IMR-90 (cell line): ENCODE results near the gene IRF5. TPM values are rescaled to one million over a fixed set of nuclear protein-coding genes. Genes with fewer than 3 reads are reported as not detected.

Source experiments
- ATAC-seq: fragments of 200-7000 bp; cut with Tn5 transposase; 2 replicates; pipeline ENCODE4 v1.9.1; 2020; ENCODE audit warnings: low read depth, mild to moderate bottlenecking, moderate library complexity
- BruUV-seq: library from RNA; stranded (reverse); fragments of 400-500 nt; replicated peaks from 2 replicates; lab custom pipeline; 2021; lab: Mats Ljungman, UMichigan
- CTCF ChIA-PET: fragments of 300-600 bp; formaldehyde crosslinking; extraction: SDS; loops from one replicate; lab custom pipeline; 2021; ENCODE audit warnings: antibody characterized with exemption; lab: Yijun Ruan, JAX
- POLR2A ChIA-PET: fragments of 300-600 bp; sonication (Branson Sonifier 250); formaldehyde crosslinking; loops from one replicate; lab custom pipeline; 2022; ENCODE audit warnings: antibody characterized with exemption; ENCODE audit not compliant: unreplicated experiment; lab: Charles Lee
- DNase-seq: peaks from one replicate; pipeline ENCODE4 v3.0.0; 2013
- H2AFZ ChIP-seq: replicated peaks from 2 replicates; pipeline ENCODE3; 2013; ENCODE audit warnings: low read length, mild to moderate bottlenecking; ENCODE audit not compliant: poor library complexity
- H2AK5ac ChIP-seq: 2 replicates; pipeline ENCODE4 v1.6.1; 2013; ENCODE audit warnings: low read depth, low read length, inconsistent platforms
- H2AK9ac ChIP-seq: replicated peaks from 2 replicates; pipeline ENCODE3; 2013; ENCODE audit warnings: mild to moderate bottlenecking, low read depth, low read length, moderate library complexity; ENCODE audit not compliant: poor library complexity
- H2BK120ac ChIP-seq: 2 replicates; pipeline ENCODE4 v1.6.1; 2013; ENCODE audit warnings: low read depth, low read length, inconsistent platforms
- H2BK15ac ChIP-seq: 3 replicates; pipeline ENCODE4 v1.6.1; 2013; ENCODE audit warnings: low read depth, low read length, inconsistent platforms
- H2BK20ac ChIP-seq: 2 replicates; pipeline ENCODE4 v1.6.1; 2013; ENCODE audit warnings: low read depth, mild to moderate bottlenecking, inconsistent platforms, low read length, moderate library complexity
- H2BK5ac ChIP-seq: 2 replicates; pipeline ENCODE4 v1.6.1; 2013; ENCODE audit warnings: mild to moderate bottlenecking, low read depth, low read length, inconsistent platforms; ENCODE audit not compliant: poor library complexity, severe bottlenecking
- H3K14ac ChIP-seq: replicated peaks from 2 replicates; pipeline ENCODE4 v1.6.1; 2013; ENCODE audit warnings: low read depth, low read length, inconsistent platforms
- H3K18ac ChIP-seq: 2 replicates; pipeline ENCODE4 v1.6.1; 2013; ENCODE audit warnings: low read depth, low read length, control low read depth
- H3K23ac ChIP-seq: 2 replicates; pipeline ENCODE4 v1.6.1; 2013; ENCODE audit warnings: low read depth, low read length, inconsistent platforms
- H3K27ac ChIP-seq: 2 replicates; pipeline ENCODE4 v1.5.1; 2013; ENCODE audit warnings: mild to moderate bottlenecking, control low read depth, low read length; ENCODE audit not compliant: insufficient read depth
- H3K27me3 ChIP-seq: 2 replicates; pipeline ENCODE4 v1.6.1; 2013; ENCODE audit warnings: low read length; ENCODE audit not compliant: control insufficient read depth, insufficient read depth
- H3K36me3 ChIP-seq: 2 replicates; pipeline ENCODE4 v1.6.1; 2013; ENCODE audit warnings: low read length, mixed read lengths; ENCODE audit not compliant: control insufficient read depth, insufficient read depth
- H3K4ac ChIP-seq: 2 replicates; pipeline ENCODE4 v1.6.1; 2013; ENCODE audit warnings: low read depth, low read length, inconsistent platforms
- H3K4me1 ChIP-seq: 2 replicates; pipeline ENCODE4 v1.6.1; 2013; ENCODE audit warnings: low read length, mixed read lengths; ENCODE audit not compliant: control insufficient read depth, insufficient read depth
- H3K4me2 ChIP-seq: 2 replicates; pipeline ENCODE4 v1.6.1; 2013; ENCODE audit warnings: low read depth, mild to moderate bottlenecking, control low read depth, low read length, moderate library complexity
- H3K4me3 ChIP-seq: 2 replicates; pipeline ENCODE4 v1.5.1; 2013; ENCODE audit warnings: low read depth, mild to moderate bottlenecking, control low read depth, low read length, moderate library complexity; ENCODE audit not compliant: insufficient read depth
- H3K56ac ChIP-seq: 2 replicates; pipeline ENCODE4 v1.6.1; 2013; ENCODE audit warnings: low read length, inconsistent platforms; ENCODE audit not compliant: insufficient read depth; ENCODE audit errors: extremely low read depth
- H3K79me1 ChIP-seq, 2 experiments: 2 replicates each; pipeline ENCODE4 v1.6.1; 2013; ENCODE audit warnings: low read length in 2 of 2, inconsistent platforms in 1 of 2, low read depth in 1 of 2
- H3K9ac ChIP-seq: 2 replicates; pipeline ENCODE4 v1.6.1; 2013; ENCODE audit warnings: low read depth, low read length, control low read depth
- H3K9me1 ChIP-seq: 2 replicates; pipeline ENCODE4 v1.6.1; 2013; ENCODE audit warnings: low read length, inconsistent platforms; ENCODE audit not compliant: insufficient read depth
- H3K9me3 ChIP-seq: 2 replicates; pipeline ENCODE4 v1.6.1; 2013; ENCODE audit warnings: low read length; ENCODE audit not compliant: control insufficient read depth, insufficient read depth
- H4K20me1 ChIP-seq: 2 replicates; pipeline ENCODE4 v1.6.1; 2013; ENCODE audit warnings: low read length, inconsistent platforms; ENCODE audit not compliant: insufficient read depth
- H4K5ac ChIP-seq: 2 replicates; pipeline ENCODE4 v1.6.1; 2013; ENCODE audit warnings: mild to moderate bottlenecking, low read depth, low read length, control low read depth
- H4K8ac ChIP-seq, 2 experiments: 2 replicates each; pipeline ENCODE4 v1.6.1; 2013; ENCODE audit warnings: low read depth in 2 of 2, low read length in 2 of 2, control low read depth in 1 of 2, inconsistent platforms in 1 of 2
- H4K91ac ChIP-seq: 2 replicates; pipeline ENCODE4 v1.6.1; 2013; ENCODE audit warnings: low read depth, low read length, inconsistent platforms; ENCODE audit not compliant: insufficient read depth
- BHLHE40 ChIP-seq: fragments of 150-350 bp; IDR thresholded peaks from 2 replicates; pipeline ENCODE4 v1.6.1; 2016; ENCODE audit warnings: mild to moderate bottlenecking, low read depth, low read length
- CEBPB ChIP-seq: IDR thresholded peaks from 2 replicates; pipeline ENCODE4 v1.6.1; 2012; ENCODE audit warnings: low read depth, low read length, improper control_type of control experiment
- CHD1 ChIP-seq: IDR thresholded peaks from 2 replicates; pipeline ENCODE4 v1.6.1; 2012; ENCODE audit warnings: low read depth, low read length, improper control_type of control experiment
- CTCF ChIP-seq: conservative IDR thresholded peaks from 2 replicates; pipeline ENCODE4 v1.5.1; 2012; ENCODE audit warnings: mild to moderate bottlenecking, low read depth, low read length, improper control_type of control experiment
- ELK1 ChIP-seq: fragments of 150-350 bp; IDR thresholded peaks from 2 replicates; pipeline ENCODE4 v1.6.1; 2016; ENCODE audit warnings: low read depth, mild to moderate bottlenecking, low read length, moderate library complexity, borderline replicate concordance
- FOS ChIP-seq: fragments of 150-350 bp; IDR thresholded peaks from 2 replicates; pipeline ENCODE4 v1.6.1; 2016; ENCODE audit warnings: low read depth, low read length
- MAFK ChIP-seq: IDR thresholded peaks from 2 replicates; pipeline ENCODE4 v1.6.1; 2012; ENCODE audit warnings: low read depth, low read length, improper control_type of control experiment
- MXI1 ChIP-seq: IDR thresholded peaks from 2 replicates; pipeline ENCODE4 v1.6.1; 2012; ENCODE audit warnings: low read depth, mild to moderate bottlenecking, low read length, moderate library complexity, borderline replicate concordance
- NFE2L2 ChIP-seq: fragments of 150-350 bp; IDR thresholded peaks from 2 replicates; pipeline ENCODE4 v1.6.1; 2016; ENCODE audit warnings: low read depth, mild to moderate bottlenecking, low read length
- POLR2A ChIP-seq: IDR thresholded peaks from 2 replicates; pipeline ENCODE4 v1.6.1; 2012; ENCODE audit warnings: mild to moderate bottlenecking, low read depth, low read length
- RAD21 ChIP-seq: IDR thresholded peaks from 2 replicates; pipeline ENCODE4 v1.6.1; 2012; ENCODE audit warnings: low read length, improper control_type of control experiment
- RCOR1 ChIP-seq: IDR thresholded peaks from 2 replicates; pipeline ENCODE4 v1.6.1; 2012; ENCODE audit warnings: mild to moderate bottlenecking, low read length, improper control_type of control experiment; ENCODE audit not compliant: insufficient replicate concordance
- SMC3 ChIP-seq: fragments of 150-350 bp; IDR thresholded peaks from 2 replicates; pipeline ENCODE4 v1.6.1; 2016; ENCODE audit warnings: low read depth, mild to moderate bottlenecking, antibody characterized with exemption, low read length, moderate library complexity
- USF2 ChIP-seq: fragments of 150-350 bp; IDR thresholded peaks from 2 replicates; pipeline ENCODE4 v1.6.1; 2017; ENCODE audit warnings: mild to moderate bottlenecking, antibody characterized with exemption, low read length, low read depth
- WGBS, 2 experiments: methylation state at CpG; one replicate each; pipeline versions ENCODE4 v1.1.5 to v1.1.7; 2013; ENCODE audit warnings: missing lambda C conversion rate in 2 of 2; ENCODE audit not compliant: insufficient read length in 1 of 2; ENCODE audit errors: extremely low coverage in 2 of 2; 5-methylcytosine and 5-hydroxymethylcytosine counted together
- dilution Hi-C: fragments of 300-500 bp; cut with HindIII; formaldehyde crosslinking; loops from one replicate; pipeline ENCODE4 v1.14.3; 2018; ENCODE audit warnings: low sequenced_read_pairs; ENCODE audit not compliant: unreplicated experiment
- in situ Hi-C: fragments of 300-500 bp; cut with MboI; formaldehyde crosslinking; loops from 3 replicates; pipeline ENCODE4 v1.14.3; 2019; ENCODE audit warnings: low sequenced_read_pairs, inconsistent platforms, mixed read lengths
- intact Hi-C: fragments of 100-400 bp; cut with micrococcal nuclease; formaldehyde crosslinking; loops from 2 replicates; pipeline ENCODE4 v1.10.0; 2022
- polyA plus RNA-seq, 3 experiments: library from polyadenylated mRNA; depleted of rRNA; stranded (reverse); fragments of >200 nt; gene quantifications; 2 replicates each; pipeline ENCODE4 v1.2.3, GENCODE V29; 2012; ENCODE audit warnings: low replicate concordance in 1 of 3
- total RNA-seq: library from RNA; depleted of rRNA; stranded (reverse); fragments of >200 nt; gene quantifications from 2 replicates; pipeline ENCODE4 v1.2.3, GENCODE V29; 2012

The IRF5 gene
- total and polyA plus RNA-seq, 2 of the 4 experiments (the other 2 are of a cell fraction) = 0.14 to 0.18 TPM

GRCh38 chr7:128906001-128906765 is 31.5 kb upstream of the IRF5 start:
- intact Hi-C loops = no loop called here

More at GRCh38 chr7:128906001-128906765, 31.5 kb upstream of the IRF5 start:
- H3K27me3 ChIP-seq = peaks cover 49% of the 10 kb centered on the region
- no TSS peak for BruUV-seq
- no peaks in the 10 kb centered on the region for H3K36me3 ChIP-seq
- WGBS, 2 experiments = no CpG with 5 or more reads among the region's 5 CpGs
- ATAC-seq (no peak), DNase-seq (no peak)
- no peaks in the 10 kb centered on the region for H3K79me1 ChIP-seq
- H3K9me1 ChIP-seq = no peaks in the 10 kb centered on the region
- H2BK120ac ChIP-seq = no peak overlapping the region
- H2AK9ac ChIP-seq = no peak overlapping the region
- H3K9me3 ChIP-seq = no peaks in the 10 kb centered on the region
- TF ChIP-seq MXI1 (no peak), BHLHE40 (no peak), NFE2L2 (no peak), RCOR1 (no peak), FOS (no peak), CEBPB (no peak), CHD1 (no peak), USF2 (no peak), CTCF (no peak), SMC3 (no peak), POLR2A (no peak), MAFK (no peak), ELK1 (no peak), RAD21 (no peak)
- no peak overlapping the region for H3K56ac ChIP-seq
- no peak overlapping the region for H3K4ac ChIP-seq
- H2BK20ac ChIP-seq = no peak overlapping the region
- no peaks in the 10 kb centered on the region for H3K4me1 ChIP-seq
- H2AK5ac ChIP-seq = no peak overlapping the region
- H3K27ac ChIP-seq = no peak overlapping the region
- in situ Hi-C loops (no loop called here), dilution Hi-C loops (no loop called here)
- ChIA-PET CTCF (interaction anchor here (1.0 kb wide), 1 partner anchor 185 kb away, joined by 4 read pairs; no protein-coding TSS in a partner anchor), POLR2A (no interaction called here)
- no peak overlapping the region for H3K18ac ChIP-seq
- H3K23ac ChIP-seq = no peak overlapping the region; the same call in 1 of the 2 replicates
- no peak overlapping the region for H4K91ac ChIP-seq
- no peaks in the 10 kb centered on the region for H4K20me1 ChIP-seq
- H3K9ac ChIP-seq = no peak overlapping the region
- no peak overlapping the region for H4K8ac ChIP-seq
- H2BK5ac ChIP-seq = no peak overlapping the region
- no peak overlapping the region for H3K14ac ChIP-seq
- no peak overlapping the region for H3K4me2 ChIP-seq
- H2BK15ac ChIP-seq = no peak overlapping the region
- no peak overlapping the region for H3K4me3 ChIP-seq
- H2AFZ ChIP-seq = no peak overlapping the region
- H4K5ac ChIP-seq = no peak overlapping the region
